Endothelial cell of umbilical vein (primary cell): ENCODE measurements around the gene MT1X.

Source experiments
- EZH2 ChIP-seq: IDR thresholded peaks from 2 replicates; pipeline ENCODE4 v1.6.1; 2012; ENCODE audit warnings: borderline replicate concordance, low read depth, mild to moderate bottlenecking, moderate library complexity, low read length, inconsistent platforms; ENCODE audit not compliant: severe bottlenecking
- TF ChIP-seq, protein P1 (sequence below), 2 donors: IDR thresholded peaks; 1 replicate in 1 of 2; 2 replicates in 1 of 2; pipeline ENCODE4 v1.5.1; 2011; ENCODE audit warnings: low read length in 2 of 2, mild to moderate bottlenecking in 2 of 2, moderate library complexity in 2 of 2, control low read depth in 1 of 2, inconsistent platforms in 1 of 2, low read depth in 1 of 2; ENCODE audit not compliant: insufficient read depth in 1 of 2; ENCODE audit errors: extremely low read depth in 1 of 2

DNA sequence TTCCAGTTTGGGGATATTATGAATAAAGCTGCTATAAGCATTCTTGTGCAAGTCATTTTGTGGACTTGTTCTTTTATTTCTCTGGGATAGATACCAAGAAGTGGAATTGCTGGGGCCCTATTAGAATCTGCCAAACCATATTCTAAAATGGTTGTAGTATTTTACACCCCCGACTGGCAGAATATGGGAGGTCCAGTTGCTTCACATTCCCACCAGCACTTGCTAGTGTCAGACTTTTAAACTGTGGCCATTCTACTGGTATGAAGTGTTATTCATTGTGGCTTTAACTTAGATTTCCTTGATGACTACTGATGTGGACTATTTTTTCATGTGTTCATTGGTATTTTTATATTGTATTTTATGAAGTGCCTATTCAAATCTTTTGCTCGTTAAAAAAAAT lies 29.6 kb downstream of the MT1X start:
- TF ChIP-seq EZH2 = no peak
- TF ChIP-seq, protein P1, sequence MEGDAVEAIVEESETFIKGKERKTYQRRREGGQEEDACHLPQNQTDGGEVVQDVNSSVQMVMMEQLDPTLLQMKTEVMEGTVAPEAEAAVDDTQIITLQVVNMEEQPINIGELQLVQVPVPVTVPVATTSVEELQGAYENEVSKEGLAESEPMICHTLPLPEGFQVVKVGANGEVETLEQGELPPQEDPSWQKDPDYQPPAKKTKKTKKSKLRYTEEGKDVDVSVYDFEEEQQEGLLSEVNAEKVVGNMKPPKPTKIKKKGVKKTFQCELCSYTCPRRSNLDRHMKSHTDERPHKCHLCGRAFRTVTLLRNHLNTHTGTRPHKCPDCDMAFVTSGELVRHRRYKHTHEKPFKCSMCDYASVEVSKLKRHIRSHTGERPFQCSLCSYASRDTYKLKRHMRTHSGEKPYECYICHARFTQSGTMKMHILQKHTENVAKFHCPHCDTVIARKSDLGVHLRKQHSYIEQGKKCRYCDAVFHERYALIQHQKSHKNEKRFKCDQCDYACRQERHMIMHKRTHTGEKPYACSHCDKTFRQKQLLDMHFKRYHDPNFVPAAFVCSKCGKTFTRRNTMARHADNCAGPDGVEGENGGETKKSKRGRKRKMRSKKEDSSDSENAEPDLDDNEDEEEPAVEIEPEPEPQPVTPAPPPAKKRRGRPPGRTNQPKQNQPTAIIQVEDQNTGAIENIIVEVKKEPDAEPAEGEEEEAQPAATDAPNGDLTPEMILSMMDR (IDR thresholded peaks at IDR 0.05; ENCODE audit: extremely low read depth in 1 of 2, insufficient read depth in 1 of 2, low read depth in 1 of 2, low read length in 2 of 2) = no peak
